HG03575 (cell line): ENCODE data around the gene SOX8.

Experiments used
- ATAC-seq: cut with Tn5 transposase; IDR thresholded peaks from one replicate; pipeline ENCODE4 v1.9.1; 2021; ENCODE audit not compliant: unreplicated experiment, insufficient number of reproducible peaks, low FRiP score; ENCODE audit errors: extremely low read depth

Gene SOX8

GRCh38 chr16:998615-999014 lies 17.0 kb downstream of the SOX8 start:
- no peak for ATAC-seq

DNA sequence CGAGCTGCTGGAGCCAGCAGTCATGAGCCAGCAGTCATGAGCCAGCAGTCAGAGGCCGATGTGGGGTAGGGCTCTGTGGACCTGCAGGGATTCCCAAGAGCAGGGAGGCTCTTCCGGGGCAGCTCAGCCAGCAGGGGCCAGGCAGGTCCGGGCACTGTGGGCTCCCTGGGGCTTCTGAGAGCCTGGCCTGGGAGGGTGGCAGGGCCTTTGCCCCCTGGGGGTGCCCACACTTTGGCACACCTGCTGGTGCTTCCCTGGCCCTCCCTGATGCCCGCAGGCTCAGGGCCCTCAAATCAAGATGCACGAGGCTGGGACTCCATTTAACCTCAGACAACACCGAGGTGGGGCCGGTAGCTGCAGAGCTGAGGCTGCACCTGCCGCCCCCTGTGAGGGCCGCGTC lies 18.1 kb downstream of the SOX8 start:
- no peak for ATAC-seq

DNA sequence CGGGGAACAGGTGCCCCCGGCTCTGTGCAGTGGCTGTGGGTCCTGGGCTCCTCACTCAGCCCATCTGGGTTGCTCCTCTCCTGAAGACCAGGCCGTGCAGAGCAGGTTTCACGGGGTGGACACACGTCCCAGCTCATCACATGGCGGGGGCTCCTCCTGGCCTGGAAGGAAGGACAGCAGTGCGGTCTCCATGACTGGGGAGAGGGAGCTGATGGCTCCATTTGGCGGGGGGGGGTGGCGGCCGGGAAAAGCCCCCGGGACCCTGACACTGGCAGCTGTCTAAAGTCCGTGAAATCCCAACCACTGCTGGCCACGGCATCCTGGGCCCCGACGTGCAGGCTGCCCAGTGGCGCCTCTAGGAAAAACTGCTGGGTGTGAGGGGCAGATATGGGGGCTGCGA lies 19.0 kb downstream of the SOX8 start:
- no peak for ATAC-seq

DNA sequence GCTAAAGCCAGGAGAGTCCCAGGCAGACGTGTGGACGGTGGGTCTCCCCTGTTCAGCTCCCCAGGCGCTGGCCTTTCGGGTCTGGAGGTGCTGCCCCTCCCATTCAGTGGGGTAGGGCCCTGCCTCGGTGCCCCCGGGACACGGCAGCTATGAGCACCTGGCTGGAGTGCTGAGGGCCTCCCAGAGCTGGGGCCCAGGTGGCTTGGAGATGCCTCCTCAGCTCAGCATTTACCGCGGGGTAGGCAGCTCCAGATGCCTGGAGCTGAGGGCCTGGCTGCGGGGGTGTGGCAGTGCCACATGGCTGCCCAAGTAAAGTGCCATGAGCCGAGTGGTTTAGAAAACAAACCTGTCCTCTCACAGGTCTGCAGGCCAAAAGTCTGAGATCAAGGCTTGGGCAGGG lies 19.5 kb downstream of the SOX8 start:
- ATAC-seq: no peak

DNA sequence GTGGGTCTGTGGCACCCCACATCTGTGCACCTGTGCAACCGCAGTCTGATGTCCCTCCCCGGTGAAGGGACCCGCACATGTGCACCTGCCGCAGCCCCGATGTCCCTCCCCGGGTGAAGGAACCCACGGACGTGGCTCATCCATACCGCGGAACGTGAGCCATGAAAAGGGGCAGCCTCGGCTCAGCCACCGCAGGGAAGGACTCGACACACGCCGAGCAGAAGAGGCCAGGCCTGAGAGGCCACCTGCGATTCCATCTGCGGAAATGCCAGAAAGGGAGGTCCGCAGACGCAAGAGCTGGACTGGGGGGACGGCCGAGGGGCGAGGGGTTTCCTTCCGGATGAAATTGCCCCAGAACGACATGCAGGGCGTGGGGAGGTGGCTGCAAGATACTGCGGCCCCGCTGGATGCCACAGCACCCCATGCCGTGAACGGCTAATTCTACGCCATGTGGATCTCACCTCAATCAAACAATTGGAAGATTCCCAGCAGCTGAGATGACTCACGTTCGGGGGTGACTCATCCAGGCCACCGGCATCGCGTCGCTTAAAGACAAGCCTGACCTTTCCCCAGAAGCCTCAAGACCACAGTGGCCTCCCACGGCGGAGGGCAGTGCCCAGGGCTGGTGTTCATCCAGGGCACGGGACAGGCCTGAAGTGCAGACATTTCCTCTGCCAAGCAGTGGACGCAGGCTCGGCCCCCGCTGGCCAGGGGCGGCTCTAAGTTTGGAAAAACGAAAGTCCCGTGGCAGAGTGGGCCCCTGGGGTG lies 21.0 kb downstream of the SOX8 start:
- no peak for ATAC-seq

- ATAC-seq: no peak
These were observed 22.1 kb downstream of the SOX8 start for GRCh38 chr16:1003391-1004347.

- no peak for ATAC-seq
These were observed 23.7 kb downstream of the SOX8 start for GRCh38 chr16:1005286-1005685.

DNA sequence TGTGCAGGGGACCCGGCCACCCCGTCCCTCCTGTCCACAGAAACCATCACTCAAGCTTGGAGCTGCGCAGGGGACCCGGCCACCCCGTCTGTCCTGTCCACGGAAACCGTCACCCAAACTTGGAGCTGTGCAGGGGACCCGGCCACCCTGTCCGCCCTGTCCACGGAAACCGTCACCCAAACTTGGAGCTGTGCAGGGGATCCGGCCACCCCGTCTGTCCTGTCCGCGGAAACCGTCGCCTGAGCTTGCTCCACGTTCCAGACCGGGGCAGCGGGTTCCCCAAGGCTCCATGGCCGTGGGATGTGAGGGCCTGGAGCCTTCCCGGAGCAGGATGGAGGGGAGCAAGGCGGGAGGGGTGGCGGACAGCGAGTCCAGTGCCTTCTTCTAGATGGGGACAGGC lies 25.2 kb downstream of the SOX8 start:
- no peak for ATAC-seq

- no peak for ATAC-seq
These were observed 25.8 kb downstream of the SOX8 start for GRCh38 chr16:1007284-1007850.

- ATAC-seq: no peak
These were observed 26.5 kb downstream of the SOX8 start for GRCh38 chr16:1008085-1008484.

GRCh38 chr16:1009358-1010150 lies 28.0 kb downstream of the SOX8 start:
- no peak for ATAC-seq

DNA sequence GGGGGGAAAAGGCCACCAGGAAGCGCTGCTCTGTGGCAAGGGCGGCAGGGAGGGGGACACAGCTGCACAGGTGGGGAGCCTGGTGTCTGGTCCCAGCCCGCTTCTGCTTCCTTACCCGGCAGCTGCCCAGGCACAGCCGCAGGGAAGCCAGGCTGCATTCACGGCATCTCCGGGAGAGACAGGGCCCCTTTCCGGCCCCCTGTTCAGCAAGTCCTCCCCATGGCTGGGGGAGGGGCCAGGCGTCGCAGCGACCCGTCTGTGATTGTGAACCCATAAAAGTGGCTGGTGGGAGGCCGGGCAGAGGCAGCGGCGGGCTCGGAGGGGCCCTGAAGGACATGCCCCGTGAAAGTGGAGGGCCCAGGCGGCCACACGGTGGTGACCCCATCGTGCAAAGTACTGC lies 28.7 kb downstream of the SOX8 start:
- no peak for ATAC-seq

DNA sequence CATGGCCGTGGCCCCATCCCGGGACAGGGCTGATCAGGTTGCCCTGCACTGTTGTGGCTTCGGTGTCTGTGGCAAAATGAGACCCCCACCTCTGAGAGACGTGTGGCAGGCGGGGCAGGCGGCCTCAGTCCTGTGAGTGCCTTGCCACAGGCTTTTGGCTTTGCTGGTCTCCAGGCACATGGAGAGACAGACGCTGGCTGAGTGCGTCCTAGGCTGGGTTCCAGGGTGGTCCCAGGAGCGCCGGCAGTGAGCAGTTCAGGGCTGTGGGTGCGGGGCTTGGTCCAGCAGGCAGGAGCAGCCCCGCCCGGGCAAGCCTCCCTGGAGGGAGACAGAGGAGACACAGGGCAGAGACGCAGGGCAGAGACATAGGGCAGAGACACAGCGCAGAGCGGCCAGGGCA lies 29.2 kb downstream of the SOX8 start:
- no peak for ATAC-seq

GRCh38 chr16:1011316-1012082 lies 29.9 kb downstream of the SOX8 start:
- no peak for ATAC-seq

GRCh38 chr16:1012135-1012534 lies 30.6 kb downstream of the SOX8 start:
- ATAC-seq: no peak

- no peak for ATAC-seq
These were observed 31.4 kb downstream of the SOX8 start for GRCh38 chr16:1012722-1013592.

DNA sequence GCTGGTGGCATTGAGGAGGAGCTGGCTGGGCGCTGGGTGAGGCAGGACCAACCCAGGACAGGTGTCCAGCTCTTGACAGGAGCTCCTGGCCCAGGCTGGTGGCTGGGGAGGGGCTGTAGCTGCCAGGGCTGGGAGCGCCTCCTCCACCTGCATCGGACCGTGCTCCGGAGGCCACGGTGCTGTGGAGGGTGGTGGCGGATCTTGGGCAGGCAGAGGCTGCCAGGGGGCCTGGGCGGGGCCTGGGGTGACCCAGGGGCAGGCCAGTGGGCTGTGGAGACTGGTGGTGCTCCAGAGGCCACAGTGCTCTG lies 32.0 kb downstream of the SOX8 start:
- no peak for ATAC-seq

GRCh38 chr16:1014221-1014620 lies 32.7 kb downstream of the SOX8 start:
- ATAC-seq: no peak
